Skeletal muscle cell (primary cell): ENCODE measurements around the gene UNC93A.
"Not testable (repeated sequence)": the region's sequence is repeated elsewhere in the genome, so short reads cannot be mapped to it uniquely, and the experiment has no call there.

Experiments used
- DNase-seq: peaks from one replicate; pipeline ENCODE4 v3.0.0-alpha.2; 2010; ENCODE audit warnings: low read depth
- H3K4me3 ChIP-seq: 2 replicates; pipeline ENCODE4 v1.5.1; 2011; ENCODE audit warnings: low read depth, mild to moderate bottlenecking, control low read depth, low read length, moderate library complexity

The UNC93A gene

DNA sequence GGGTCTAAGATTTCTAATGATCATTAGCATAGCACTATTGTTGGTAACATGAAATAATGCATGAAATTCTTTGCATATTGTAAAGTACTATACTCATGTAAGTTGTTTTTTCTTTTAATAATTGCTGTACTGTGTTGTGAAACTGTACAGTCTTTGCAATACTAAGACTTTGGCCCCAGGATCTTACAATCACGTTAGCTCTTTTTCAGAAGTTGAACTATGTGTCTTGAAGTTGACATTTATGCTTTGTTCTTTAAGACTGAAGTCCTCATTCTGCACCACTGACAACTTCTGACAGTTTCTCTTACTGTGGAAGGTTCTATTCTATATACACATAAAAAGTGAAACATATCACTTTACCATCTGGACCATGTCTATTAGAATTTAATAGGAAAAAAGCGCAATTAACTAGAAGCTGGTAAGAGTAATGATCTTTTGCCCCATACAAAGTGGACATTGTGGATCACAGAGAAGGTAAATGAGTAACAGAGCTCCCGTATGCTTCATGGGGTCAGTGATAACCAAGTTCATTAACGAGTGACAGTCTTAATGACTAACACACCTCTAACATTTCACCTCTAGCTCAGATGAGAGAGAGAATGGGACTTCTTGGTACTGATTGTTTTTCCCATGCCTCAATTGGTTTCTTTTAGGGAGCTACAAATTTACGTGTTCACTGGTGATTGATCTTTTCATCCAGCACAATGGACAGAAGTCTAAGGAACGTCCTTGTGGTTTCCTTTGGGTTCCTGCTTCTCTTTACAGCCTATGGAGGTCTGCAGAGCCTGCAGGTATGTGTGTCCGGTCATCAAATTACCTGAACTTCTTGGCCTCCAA is at the start of gene UNC93A:
TSS of gene UNC93A (plus strand) at position 530 of the 837 bp plus-strand sequence. CDS start at position 705, 175 bp downstream.
- no peak for DNase-seq

DNA sequence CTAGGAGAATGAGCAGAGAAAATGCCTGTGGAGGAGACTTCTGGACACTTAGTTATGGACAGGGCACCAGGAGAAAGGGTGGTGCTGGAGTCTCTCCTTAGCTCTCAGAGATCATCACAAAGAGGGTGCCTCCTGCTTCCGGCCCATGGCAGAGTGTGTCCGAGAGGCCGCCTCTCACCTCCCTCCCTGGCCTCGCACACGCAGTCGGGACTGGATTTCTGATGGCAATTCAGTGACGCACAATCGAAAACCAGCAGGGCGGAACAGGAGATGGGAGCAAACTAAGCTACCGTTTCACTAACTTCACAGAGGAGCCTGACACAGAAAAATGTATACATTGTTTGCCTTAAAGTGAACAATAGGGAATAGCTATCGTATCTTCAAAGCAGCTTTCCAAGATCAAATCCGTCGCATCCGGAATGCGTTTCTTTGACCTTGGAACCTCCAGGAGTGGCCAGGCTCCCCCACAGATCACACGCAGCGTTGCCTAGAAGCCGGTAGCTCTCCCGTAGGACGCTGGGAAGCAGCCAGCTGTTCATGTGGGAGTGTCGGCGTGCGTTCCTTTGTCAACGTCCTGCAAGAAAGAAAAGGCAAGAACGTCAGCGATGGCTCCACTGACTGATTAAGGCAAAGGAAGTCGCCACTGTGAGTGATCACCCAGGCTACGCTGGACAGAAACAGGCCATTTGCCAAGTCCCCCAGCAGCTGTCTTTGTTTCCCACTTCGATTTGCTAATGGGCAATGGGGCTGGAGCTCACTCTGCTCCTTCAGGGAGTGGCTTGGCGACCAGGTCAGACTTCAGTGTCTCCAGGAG is 49.6 kb upstream of the UNC93A start:
- not testable (repeated sequence) for H3K4me3 ChIP-seq, DNase-seq

More for the DNA sequence above, at the start of gene UNC93A:
- no peak within 1 kb of the TSS for H3K4me3 ChIP-seq

DNA sequence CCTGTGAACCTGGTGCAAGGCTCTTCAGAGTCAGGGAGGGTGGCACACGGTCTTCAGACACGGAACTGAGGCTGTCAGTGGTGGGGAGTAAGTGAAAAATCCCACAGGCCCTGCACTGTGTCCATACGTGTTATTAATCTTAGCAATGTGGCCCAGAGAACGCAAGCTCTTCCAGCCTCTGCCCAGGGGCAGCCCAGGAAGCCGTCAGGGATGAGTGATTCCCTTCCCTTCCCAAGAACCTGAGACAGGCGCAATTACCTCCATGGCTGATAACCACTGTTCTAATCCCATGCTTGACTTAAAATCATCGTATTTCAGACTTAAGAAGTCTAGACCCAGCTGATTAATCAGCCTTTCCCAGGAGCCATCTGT is 49.0 kb upstream of the UNC93A start:
- H3K4me3 ChIP-seq, DNase-seq: not testable (repeated sequence)

DNA sequence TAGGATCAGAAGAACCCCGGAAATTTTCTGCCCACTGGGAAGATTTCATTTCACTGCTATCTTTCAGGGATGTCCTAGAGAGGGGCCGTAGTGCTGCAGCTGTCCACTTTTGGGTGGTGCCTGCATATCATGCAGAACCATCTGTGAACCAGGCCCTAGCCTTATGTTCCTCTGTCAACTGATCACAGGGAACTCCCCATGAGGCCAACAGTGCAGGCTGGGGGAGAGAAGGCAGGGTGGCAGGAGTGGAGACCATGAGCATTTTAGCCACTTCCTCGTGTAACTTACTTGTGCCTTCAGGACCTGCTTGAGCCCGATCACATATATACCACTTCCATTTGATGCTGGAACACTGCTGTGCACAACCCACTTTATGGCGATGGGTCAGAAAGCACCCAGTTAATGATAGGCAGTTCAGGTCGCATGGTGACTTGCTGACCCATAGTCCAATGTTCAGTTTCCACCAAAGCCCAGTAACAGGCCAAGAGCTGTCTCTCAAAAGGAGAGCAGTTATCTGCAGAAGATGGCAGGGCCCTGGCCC is 48.5 kb upstream of the UNC93A start:
- DNase-seq, H3K4me3 ChIP-seq: not testable (repeated sequence)

DNA sequence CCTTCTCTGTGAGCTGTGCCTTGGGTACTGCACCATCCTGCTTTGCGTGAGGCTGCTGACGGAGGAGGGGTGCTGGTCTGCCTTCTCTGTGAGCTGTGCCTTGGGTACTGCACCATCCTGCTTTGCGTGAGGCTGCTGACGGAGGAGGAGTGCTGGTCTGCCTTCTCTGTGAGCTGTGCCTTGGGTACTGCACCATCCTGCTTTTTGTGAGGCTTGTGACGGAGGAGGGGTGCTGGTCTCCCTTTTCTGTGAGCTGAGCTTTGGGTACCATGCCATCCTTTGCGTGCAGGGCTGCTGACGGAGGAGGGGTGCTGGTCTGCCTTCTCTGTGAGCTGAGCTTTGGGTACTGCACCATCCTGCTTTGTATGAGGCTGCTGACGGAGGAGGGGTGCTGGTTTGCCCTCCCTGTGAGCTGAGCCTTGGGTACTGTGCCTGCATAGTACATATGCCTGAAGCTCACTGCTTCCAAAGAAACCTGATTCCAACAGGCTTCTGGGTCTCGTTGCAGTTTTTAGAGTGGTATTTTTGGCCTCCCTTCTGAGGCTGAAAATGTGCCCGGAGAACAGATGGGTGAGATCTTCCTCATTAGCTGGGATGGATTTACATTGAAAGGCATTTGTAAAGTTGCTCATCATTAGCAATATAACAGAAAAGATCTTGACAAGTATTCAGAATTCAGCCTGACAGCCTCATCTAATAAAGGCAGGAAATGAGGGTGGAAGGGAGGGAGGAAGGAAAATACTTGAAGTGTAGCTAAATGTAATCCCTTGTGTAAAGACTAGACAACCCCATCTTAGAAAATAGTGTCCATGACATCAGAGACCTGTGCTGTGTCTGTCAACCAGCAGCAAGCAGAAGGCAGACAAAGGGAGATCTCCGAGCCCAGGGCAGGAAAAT is 46.8 kb upstream of the UNC93A start:
- DNase-seq = no peak
- no peak overlapping the region for H3K4me3 ChIP-seq

DNA sequence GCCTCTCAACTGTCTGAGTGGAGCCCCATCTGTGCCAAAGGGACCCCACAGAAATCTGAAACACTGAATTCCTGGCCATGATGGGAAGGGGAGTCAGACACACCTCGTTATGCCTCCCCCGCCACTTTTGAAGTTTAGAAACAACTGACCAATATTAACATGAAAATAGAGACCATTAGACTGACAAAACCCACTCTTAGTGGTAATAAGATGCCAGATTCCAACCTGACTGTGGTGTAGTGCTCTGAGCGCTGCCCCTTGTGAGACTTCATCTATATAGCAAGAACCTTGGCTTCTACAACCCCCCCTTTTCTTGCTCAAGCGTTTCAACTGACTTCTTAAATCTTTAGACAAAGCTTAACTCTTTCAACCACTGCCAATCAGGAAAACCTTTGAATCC is 46.1 kb upstream of the UNC93A start:
- H3K4me3 ChIP-seq = no peak overlapping the region
- DNase-seq = no peak

DNA sequence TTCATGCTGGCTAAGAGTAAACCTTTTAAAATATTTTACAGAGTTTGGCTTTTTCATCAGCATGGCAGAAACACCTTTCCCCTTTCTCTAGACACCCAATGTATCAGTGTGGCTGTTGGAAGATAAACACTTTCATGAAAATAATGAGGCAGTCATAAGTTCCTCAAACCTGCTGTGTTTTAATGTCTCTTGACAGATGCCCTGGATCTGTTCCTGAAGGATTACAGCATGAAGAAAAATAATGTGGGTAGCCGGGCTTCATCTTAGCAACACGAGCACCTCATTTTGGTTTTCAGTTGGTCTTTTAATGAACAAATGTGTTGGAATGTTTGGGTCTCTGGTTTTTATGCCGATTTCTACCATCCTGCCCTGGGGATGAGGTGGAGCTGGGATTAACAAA is 45.5 kb upstream of the UNC93A start:
- no peak overlapping the region for H3K4me3 ChIP-seq

DNA sequence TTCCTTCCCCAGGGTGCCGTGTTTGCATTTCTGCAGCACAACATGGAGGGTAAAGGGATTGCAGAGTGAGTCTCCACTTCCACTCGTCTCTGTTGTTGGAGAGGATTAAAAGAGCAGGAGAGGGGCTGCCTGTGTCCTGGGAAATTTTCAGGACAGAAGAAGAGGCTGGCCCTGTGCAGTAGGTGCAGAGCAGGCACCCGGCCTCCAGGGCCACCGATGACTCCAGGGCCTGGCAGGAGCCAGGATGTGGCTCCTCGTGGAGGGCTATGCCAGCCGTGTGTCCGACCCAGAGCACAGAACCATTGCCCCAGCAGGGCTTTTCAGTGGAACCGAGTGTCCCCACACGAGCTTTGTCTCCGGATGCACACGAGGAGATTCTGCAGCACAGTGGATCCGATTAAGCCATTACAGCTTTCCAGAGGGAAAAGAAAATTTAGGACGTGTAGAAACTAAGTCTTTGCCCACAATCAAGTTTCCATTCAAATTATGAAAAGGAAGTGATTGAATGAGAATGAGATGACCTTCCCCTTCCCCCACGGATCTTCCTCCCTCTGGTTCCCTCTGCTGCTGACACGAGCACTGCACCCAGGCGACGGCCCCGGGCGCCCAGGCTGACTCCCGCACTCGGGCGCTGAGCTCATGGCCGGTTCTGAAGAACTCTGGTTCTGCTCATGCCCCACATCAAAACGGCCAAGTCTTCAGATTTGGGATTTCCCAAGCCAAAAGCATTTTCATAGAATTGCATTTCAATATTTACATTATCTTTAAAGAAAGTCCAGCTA is 43.1 kb upstream of the UNC93A start:
- no peak for DNase-seq
- no peak overlapping the region for H3K4me3 ChIP-seq

More for the DNA sequence above, 45.5 kb upstream of the UNC93A start:
- no peak for DNase-seq

DNA sequence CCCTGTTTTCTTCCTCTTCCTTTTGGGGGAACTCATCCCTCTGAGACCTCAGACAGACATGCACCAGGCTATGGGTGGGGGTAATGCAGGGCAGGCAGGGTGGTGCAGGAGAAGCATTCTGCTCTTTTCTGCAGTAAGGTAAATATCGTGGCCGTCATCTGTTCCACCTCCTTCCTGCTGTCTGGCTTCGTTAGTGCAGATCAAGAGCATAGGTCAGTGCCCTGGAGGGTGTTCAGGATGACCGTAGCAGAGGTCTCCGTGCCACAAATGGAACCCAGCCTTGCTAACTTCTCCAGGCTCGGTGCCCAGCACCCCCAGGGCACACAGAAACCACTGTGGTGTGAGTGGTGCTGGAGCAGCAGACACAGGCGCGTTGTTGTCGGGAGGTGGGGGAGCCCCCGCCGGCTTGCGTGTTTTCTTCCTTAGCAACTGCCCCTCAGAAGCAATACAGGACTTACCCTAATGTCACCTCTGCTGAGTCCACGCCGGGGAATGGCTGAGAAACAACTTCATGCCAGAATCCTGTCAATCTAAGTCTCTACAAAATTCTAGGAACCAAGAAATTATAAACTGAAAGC is 42.1 kb upstream of the UNC93A start:
- not testable (repeated sequence) for H3K4me3 ChIP-seq, DNase-seq

DNA sequence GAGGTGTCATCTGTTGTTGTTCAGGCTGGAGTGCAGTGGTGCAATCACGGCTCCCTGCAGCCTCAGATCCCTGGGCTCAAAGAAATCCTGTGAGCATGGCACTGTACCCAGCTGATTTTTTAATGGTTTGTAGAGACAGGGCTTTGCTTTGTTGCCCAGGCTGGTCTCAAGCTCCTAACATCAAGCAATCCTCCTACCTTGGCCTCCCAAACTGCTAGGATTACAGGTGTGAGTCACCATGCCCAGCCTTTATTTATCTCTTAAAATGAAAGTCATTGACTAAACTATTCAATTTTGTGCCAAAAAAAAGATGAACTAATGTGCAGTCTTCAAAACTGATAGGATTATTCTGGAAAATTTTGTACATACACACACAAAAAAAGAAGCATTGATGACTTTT is 38.8 kb upstream of the UNC93A start:
- no peak overlapping the region for H3K4me3 ChIP-seq
- DNase-seq = no peak

DNA sequence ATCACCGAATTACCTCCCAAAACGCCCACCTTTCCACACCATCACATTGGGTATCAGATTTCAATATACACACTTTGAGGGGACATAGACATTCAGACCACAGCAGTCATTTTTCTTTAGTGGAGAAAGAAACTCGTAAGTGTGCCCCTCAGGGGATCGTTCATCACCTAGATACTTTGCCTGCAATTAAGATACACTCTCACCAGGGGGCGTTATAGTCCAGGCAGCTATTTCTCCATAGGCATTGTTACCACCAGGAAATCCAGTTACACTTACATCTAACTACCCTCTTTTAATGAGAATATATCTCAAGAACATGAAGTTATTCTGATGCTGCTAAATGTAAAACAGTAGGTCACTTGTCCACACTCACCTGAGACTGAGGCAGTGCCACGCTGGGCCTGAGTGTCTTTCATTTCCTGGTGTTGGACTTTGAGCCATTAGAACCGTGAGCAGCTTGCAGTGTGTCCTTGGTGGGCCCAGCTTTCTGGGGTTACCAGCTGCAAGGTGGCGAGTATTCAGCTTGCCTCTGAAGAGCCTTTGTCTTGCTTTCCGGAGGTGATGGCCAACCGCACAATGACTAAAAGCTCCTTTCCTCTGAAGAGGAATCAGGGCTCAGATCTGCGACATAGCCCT is 35.1 kb upstream of the UNC93A start:
- no peak for DNase-seq
- H3K4me3 ChIP-seq = no peak overlapping the region

DNA sequence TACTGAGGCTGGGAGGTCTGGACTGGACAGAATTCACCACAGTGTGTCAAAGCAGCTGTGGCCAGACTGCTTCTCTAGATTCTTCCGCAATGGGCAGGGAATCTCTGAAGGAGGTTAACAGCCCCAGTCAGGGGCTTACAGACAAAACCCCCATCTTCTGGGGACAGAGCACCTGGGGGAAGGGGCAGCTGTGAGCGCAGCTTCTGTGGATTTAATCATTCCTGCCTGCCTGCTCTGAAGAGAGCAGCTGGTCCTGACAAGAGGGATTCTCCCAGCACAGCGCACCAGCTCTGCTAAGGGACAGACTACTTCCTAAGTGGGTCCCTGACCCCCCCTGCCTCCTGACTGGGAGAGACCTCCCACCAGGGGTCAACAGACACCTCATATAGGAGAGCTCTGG is 32.5 kb upstream of the UNC93A start:
- DNase-seq = no peak
- no peak overlapping the region for H3K4me3 ChIP-seq

DNA sequence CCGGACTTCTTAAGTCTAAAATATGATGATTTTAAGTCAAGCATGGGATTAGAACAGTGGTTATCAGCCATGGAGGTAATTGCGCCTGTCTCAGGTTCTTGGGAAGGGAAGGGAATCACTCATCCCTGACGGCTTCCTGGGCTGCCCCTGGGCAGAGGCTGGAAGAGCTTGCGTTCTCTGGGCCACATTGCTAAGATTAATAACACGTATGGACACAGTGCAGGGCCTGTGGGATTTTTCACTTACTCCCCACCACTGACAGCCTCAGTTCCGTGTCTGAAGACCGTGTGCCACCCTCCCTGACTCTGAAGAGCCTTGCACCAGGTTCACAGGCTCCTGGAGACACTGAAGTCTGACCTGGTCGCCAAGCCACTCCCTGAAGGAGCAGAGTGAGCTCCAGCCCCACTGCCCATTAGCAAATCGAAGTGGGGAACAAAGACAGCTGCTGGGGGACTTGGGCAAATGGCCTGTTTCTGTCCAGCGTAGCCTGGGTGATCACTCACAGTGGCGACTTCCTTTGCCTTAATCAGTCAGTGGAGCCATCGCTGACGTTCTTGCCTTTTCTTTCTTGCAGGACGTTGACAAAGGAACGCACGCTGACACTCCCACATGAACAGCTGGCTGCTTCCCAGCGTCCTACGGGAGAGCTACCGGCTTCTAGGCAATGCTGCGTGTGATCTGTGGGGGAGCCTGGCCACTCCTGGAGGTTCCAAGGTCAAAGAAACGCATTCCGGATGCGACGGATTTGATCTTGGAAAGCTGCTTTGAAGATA is 24.9 kb upstream of the UNC93A start:
- DNase-seq, H3K4me3 ChIP-seq: not testable (repeated sequence)

DNA sequence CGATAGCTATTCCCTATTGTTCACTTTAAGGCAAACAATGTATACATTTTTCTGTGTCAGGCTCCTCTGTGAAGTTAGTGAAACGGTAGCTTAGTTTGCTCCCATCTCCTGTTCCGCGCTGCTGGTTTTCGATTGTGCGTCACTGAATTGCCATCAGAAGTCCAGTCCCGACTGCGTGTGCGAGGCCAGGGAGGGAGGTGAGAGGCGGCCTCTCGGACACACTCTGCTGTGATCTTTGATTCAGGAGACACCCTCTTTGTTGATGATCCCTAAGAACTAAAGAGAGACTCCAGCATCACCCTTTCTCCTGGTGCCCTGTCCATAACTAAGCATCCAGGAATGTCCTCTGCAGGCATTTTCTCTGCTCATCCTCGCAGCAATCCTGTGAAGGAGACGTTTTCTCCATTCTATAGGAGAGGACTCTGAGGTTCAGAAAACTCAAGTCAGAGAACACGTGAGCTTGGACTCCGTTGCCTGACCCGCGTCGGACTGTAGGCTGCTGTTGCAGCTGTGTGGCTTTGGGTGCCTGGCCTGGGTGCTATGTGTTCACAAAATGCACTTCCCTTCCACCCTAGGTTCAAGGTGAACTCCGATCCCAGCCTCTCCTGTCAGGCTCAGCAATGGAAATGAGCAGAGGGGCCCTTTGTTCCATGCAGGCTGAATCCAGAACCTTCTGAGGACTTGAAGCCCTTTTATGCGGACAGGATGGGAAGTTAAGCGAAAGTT is 24.1 kb upstream of the UNC93A start:
- H3K4me3 ChIP-seq = no peak overlapping the region
- DNase-seq = no peak

DNA sequence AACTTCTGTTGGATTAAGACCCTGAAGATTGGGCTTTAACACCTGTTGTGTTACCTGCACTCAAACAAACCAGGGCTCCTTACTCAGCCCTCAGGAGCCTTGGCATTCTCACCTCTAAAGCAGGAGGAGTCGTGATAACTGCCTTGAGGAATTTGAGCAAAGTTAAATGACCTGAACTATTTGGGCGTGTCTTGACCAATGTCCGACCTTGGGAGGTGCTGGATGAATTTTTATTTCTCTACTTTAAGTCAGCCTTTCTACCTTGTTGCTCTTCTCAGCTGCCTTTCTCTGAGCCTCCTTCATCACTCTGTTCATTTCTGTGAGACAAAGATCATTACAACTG is 23.6 kb upstream of the UNC93A start:
- H3K4me3 ChIP-seq, DNase-seq: not testable (repeated sequence)

DNA sequence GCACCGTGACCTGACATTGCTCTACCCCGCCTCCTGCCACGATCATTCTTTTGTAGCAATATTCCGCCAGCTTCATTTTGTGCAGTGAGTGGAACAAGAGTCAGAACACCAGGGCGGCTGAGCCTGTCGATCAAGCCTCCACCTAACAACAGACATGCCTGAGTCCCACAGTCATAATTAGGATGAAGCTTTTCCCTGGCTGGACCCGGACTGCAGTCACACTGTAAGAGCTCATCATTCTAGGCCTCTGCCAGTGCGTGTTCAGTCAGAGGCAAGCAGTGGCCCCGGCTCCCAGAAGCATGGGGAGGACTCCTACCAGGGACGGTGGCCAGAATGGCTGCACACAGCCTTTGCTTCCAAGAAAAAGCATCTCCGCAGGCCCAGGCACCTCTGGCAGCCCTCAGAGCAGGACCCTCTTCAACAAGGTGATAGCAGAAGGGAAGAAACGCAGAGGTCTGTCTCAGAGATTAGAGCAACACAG is 23.2 kb upstream of the UNC93A start:
- no peak overlapping the region for H3K4me3 ChIP-seq
- DNase-seq = no peak
